GM18951 (cell line): ENCODE measurements around the gene ZBTB34.

ENCODE experiments used
- POLR2A ChIP-seq: IDR thresholded peaks from 4 replicates; pipeline ENCODE4 v1.6.1; 2011; ENCODE audit warnings: mild to moderate bottlenecking; ENCODE audit not compliant: insufficient read length, insufficient read depth; ENCODE audit errors: extremely low read depth
- in situ Hi-C: fragments of 300-500 bp; cut with MboI; formaldehyde crosslinking; loops from one replicate; pipeline ENCODE4 v1.12.0; 2022; ENCODE audit warnings: low sequenced_read_pairs, mixed read lengths, inconsistent platforms; ENCODE audit not compliant: unreplicated experiment

The ZBTB34 gene

DNA sequence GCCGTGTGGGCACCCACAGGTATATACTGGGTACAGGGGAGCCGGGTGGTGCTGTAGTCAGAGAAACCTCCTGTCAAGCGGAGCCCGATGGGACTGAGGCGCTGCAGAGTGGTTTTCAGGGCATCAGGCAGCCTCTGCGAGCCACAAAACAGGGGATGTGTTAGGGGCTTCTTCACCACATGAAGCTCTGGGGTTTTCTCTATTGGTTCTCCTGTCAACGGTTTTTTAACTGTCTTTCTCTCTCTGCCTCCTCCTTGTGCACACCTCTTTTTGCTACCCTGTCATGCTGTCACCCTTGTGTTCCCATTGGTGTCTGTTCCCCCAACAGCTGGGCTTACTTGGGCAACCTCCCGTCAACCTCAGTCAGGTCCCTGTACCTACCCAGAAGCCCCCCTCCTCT is 74.0 kb downstream of the ZBTB34 start:
- no peak for TF ChIP-seq POLR2A
- in situ Hi-C loops = no loop called here
